ENCODE results near the gene GNG13. TPM values are rescaled to one million over a fixed set of nuclear protein-coding genes. Genes with fewer than 3 reads are reported as not detected.
A peak's percentile ranks its signal among the peaks of the same experiment; 100 is the strongest.

GNG13 gene
- polyA plus RNA-seq, 2 of the 4 experiments (the other 2 are of a cell fraction): 0.09 TPM; not detected in 1

GRCh38 chr16:815861-816260, 15.3 kb upstream of the GNG13 start:
- 86% methylated on average over 15 of the region's 15 CpGs for WGBS (ENCODE audit: missing lambda C conversion rate)
- TF ChIP-seq FOSL2 (IDR thresholded peaks at IDR 0.05) (no peak), FOSL2 (CRISPR knock-in tag; IDR thresholded peaks at IDR 0.05) (no peak), HOXB13 (CRISPR knock-in tag; IDR thresholded peaks at IDR 0.05; ENCODE audit: low read depth) (no peak)
- DNase-seq (ENCODE audit: low read depth in 1 of 2, low spot score in 1 of 2) (no peak), FAIRE-seq (no peak), ATAC-seq (no peak)
- ChIA-PET CTCF (interaction anchor here (0.6 to 5.0 kb wide), 3 partner anchors 79 to 287 kb away, joined by 3 to 32 read pairs (median 10); no protein-coding TSS in a partner anchor), POLR2A (no interaction called here)
- Histone ChIP-seq H3K4me3 (no peak overlapping the region), H3K27ac (no peak overlapping the region), H3K9me3 (peaks cover 3% of the 10 kb centered on the region; the same call in 1 of the 3 replicates), H3K4me2 (no peak overlapping the region), H3K4me1 (peaks cover 11% of the 10 kb centered on the region; the same call in 2 of the 3 replicates)

DNA sequence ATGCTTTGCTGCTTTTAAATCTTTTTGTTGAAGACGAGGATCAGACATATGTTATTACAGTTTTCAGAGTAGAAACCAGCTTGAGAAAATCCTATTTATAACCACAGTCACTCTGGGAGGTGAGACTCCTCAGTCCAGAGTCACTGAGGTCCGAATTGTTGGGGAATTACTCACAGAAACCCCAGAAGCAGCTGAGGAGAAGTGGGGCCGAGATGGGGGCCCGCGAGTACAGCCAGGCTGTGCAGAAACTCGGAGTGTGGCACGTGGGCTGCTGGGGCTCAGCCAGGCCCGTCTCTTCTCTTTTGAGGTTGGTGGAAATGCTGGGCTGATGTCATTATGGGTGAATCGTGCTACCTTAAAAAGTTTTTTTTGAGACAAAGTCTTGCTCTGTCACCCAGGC, 14.4 kb upstream of the GNG13 start:
- no peak overlapping the region for H3K4me2 ChIP-seq
- peaks cover 3% of the 10 kb centered on the region; the same call in 1 of the 3 replicates for H3K9me3 ChIP-seq
- no peak for ATAC-seq
- FAIRE-seq: no peak
- POLR2A ChIA-PET: no interaction called here
- H3K4me1 ChIP-seq: peaks cover 11% of the 10 kb centered on the region; the same call in 2 of the 3 replicates
- no peak overlapping the region for H3K4me3 ChIP-seq
- CTCF ChIA-PET: interaction anchor here (0.5 to 5.4 kb wide), 14 partner anchors 10 to 970 kb away, joined by 3 to 91 read pairs (median 4); partner anchors contain the start of gene GNG13
- WGBS (ENCODE audit: missing lambda C conversion rate): 75% methylated on average over 9 of the region's 9 CpGs
- no peak for TF ChIP-seq NR3C1 (IDR thresholded peaks at IDR 0.05)
- no peak for TF ChIP-seq CBX2 (IDR thresholded peaks at IDR 0.05; ENCODE audit: borderline replicate concordance, low read depth)
- TF ChIP-seq FOSB (CRISPR knock-in tag; IDR thresholded peaks at IDR 0.05): no peak
- no peak for TF ChIP-seq MAFK (IDR thresholded peaks at IDR 0.05; ENCODE audit: partially characterized antibody)
- TF ChIP-seq SMC3 (IDR thresholded peaks at IDR 0.05): no peak
- no peak for TF ChIP-seq PHF8 (IDR thresholded peaks at IDR 0.05; ENCODE audit: borderline replicate concordance, low read depth)
- TF ChIP-seq POLR2AphosphoS2 (conservative IDR thresholded peaks at IDR 0.05; ENCODE audit: low read length): no peak
- TF ChIP-seq BHLHE40 (IDR thresholded peaks at IDR 0.05; ENCODE audit: low read depth, low read length): no peak
- no peak for TF ChIP-seq HOXB5 (CRISPR knock-in tag; IDR thresholded peaks at IDR 0.05)
- no peak for TF ChIP-seq PBX3 (IDR thresholded peaks at IDR 0.05)
- no peak for TF ChIP-seq E2F6 (IDR thresholded peaks at IDR 0.05; ENCODE audit: borderline replicate concordance, low read depth)
- no peak for TF ChIP-seq KDM5A (IDR thresholded peaks at IDR 0.05)
- DNase-seq (ENCODE audit: low read depth in 1 of 2, low spot score in 1 of 2): no peak
- no peak overlapping the region for H3K27ac ChIP-seq

GRCh38 chr16:813916-814412, 13.4 kb upstream of the GNG13 start:
- ATAC-seq (no peak), DNase-seq (ENCODE audit: low read depth in 1 of 2, low spot score in 1 of 2) (no peak), FAIRE-seq (no peak)
- H3K4me1 ChIP-seq: peaks cover 11% of the 10 kb centered on the region; the same call in 2 of the 3 replicates
- ChIA-PET CTCF (interaction anchor here (0.6 to 5.4 kb wide), 15 partner anchors 9 to 287 kb away, joined by 3 to 91 read pairs (median 4); partner anchors contain the start of gene SOX8), POLR2A (no interaction called here)
- peak overlapping the region in 1 of 2 experiments; percentile 80; a peak in 4 of 6 replicates for H3K27ac ChIP-seq
- TF ChIP-seq ESRRA (IDR thresholded peaks at IDR 0.05; ENCODE audit: borderline replicate concordance, low read length) (no peak), E2F6 (IDR thresholded peaks at IDR 0.05; ENCODE audit: borderline replicate concordance, low read depth) (0 out of 2 replicates have a peak, but pooled peaks have one; percentile 7)
- peak overlapping the region; percentile 99 for H3K4me2 ChIP-seq
- 70% methylated on average over 22 of the region's 22 CpGs for WGBS (ENCODE audit: missing lambda C conversion rate)
- peak overlapping the region; percentile 43; the same call in 1 of the 3 replicates for H3K4me3 ChIP-seq
- H3K9me3 ChIP-seq: peaks cover 3% of the 10 kb centered on the region; the same call in 1 of the 3 replicates
